ENCODE results near the gene COX20.

GRCh38 chr1:244876228-244876910, 40.9 kb downstream of the COX20 start:
- TF ChIP-seq POLR2AphosphoS5 (IDR thresholded peaks at IDR 0.05; ENCODE audit: low read depth, low read length) = no peak
- no peak for TF ChIP-seq POLR2A (IDR thresholded peaks at IDR 0.05; ENCODE audit: low read depth, low read length)
- no peak for TF ChIP-seq TAF1 (IDR thresholded peaks at IDR 0.05; ENCODE audit: low read depth, low read length)
- no peak for TF ChIP-seq PAX5 (IDR thresholded peaks at IDR 0.05; ENCODE audit: insufficient read depth, low read length, severe bottlenecking)
- no peak for TF ChIP-seq SPI1 (IDR thresholded peaks at IDR 0.05; ENCODE audit: low read depth, low read length)
- no peak for TF ChIP-seq POU2F2 (IDR thresholded peaks at IDR 0.05; ENCODE audit: low read depth, low read length)

Measured in GM12891 (cell line).